HCEC 1CT (cell line): ENCODE results near the gene C12orf60.
A peak's percentile ranks its signal among the peaks of the same experiment; 100 is the strongest.

ENCODE experiments used
- DNase-seq: peaks from one replicate; pipeline ENCODE4 v3.0.0-alpha.2; 2017

Gene C12orf60

DNA sequence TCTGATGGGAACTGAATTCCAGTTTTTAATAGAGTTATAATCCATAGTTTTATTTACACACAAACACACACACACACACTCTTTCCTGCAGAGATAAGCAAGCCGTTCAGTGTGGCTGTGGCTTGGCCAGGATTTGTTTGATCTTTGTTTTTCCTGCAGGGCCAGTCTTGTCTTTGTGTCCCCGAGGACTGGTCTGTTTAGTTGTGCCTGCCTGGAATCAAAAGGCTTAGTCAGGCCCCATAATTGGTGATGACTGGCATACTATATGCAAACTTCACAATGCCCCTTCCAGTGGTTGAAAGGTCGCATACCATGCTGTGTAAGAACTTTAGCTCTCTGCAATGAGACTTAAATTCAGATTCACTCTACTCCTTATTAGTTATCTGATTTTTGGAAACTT is 26.2 kb upstream of the C12orf60 start:
- no peak for DNase-seq

DNA sequence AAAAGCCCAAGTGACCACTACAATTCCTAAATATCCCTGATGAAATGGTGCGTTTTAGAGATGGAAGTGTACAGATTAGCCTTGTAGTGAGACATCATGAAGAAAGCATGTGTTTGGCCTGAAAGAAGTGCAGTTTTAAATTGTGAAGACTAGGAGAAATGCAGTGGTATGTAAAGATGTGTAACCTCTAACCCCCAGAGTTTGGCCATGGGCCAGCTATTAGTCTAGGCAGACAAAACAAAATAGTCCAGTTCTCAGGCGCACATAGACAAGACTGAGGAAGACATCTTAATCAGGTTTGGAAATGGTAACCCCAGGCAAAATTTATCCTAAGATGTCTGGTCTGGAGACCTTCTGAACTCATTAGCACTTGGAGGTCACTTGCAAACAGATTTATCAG is 23.6 kb upstream of the C12orf60 start:
- DNase-seq = no peak

DNA sequence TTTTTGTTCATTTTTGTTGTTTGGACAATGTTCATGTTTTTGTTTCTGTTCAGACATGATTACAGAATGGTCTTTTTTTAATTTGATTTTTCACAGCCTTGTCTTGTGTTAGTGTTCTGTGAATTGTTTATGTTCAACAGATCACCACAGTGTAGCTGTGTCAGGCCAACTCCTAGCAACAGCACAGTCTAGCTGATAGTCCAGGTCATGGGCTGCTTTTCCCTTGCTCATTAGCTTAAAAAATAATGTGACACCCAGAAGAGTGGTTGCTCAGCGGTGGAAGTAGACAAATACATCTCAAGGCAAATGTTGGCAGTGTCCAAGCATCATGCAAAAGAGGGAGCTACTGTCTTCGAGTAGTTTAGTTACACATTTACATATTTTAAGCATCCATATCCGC is 22.6 kb upstream of the C12orf60 start:
- no peak for DNase-seq

DNA sequence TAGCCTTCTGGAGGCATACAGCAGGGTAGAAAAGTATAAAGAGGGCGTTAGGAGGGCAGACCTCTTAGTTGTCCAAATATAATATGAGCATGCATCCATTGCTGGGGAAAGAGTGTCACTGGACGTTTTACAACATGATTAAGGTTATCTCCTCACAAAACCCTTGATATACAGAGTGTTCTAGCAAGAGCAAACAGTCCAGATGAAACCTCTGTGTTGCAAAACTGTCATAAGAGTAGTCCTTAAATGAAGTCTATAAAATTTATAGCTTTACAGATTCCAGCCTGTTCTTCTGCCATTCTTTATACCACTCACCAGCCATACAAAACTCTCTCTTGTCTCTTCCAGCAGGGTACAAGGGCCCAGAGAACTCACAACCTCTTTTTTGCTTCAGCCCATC is 21.9 kb upstream of the C12orf60 start:
- no peak for DNase-seq

DNA sequence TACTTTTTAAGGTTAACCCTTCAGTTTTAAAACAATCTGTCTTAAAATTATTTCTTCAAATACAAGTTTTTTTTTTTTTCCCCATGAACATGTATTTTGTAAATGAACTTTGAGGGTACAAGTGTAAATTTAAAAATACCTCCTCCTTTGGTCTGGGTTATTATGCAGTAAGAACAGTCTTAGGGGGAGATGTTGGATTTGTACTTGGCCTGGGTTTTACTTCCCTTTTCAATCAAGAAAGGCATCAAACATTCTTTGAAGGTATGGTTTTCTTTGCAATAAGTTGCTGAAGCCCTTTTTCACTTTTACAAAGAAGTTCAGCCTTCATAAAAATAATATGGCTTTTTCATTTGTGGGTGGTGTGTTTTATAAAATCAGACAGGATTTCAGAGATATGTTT is 20.7 kb upstream of the C12orf60 start:
- DNase-seq = no peak

DNA sequence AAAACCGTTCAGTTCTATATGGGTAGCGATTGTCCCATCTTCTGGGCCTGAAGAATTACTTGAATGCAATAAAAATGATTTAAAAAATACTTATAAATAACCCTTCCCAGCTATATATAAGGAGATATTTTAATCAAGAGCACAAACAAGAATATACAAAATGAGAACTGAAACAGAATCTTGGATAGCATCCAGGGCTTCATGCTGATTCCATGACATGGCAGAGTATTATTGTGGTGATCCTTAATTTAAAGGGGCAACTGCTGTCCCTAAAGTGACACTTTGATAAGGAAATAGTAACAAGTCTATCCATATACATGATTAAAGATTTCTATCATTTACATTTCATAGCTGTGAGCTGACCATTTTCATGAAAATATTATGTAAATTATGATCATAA is 19.0 kb upstream of the C12orf60 start:
- no peak for DNase-seq

DNA sequence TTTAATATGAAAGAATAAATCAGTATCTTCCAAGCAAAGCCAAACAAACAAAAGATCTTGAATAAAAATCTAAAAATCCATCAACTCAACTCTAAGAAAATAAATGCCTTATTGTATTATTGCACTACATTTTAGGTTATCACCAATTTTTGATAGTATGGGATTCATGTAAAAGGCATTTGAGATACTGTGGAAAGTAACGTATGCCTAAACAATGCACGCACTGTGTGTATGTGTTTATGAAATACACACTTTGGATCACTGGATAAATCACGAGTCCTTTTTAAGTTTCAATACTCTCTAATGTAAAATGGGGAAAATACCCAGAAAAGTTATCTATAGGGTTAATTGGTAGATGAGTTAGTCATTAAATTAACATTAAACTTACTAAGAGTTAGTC is 17.9 kb upstream of the C12orf60 start:
- no peak for DNase-seq

DNA sequence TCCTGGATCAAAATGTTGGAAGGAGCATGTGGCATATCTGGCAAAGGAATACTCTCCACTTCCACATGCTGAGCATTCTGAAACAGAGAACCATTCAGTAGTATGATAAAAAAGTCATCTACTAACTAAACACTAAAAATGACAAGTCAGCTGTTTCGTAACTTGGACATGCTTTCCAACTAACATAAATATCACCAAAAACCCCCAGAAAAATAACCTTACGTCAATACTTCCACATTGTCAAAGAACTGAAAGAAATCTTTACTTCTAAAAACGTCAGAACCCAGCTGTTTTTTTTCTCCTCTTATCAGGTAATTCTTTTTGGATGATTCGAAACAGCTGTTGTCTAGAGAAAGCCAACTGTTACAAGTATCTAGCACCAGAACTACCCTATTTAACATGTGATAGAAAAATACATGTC is 8.4 kb upstream of the C12orf60 start:
- DNase-seq = no peak

DNA sequence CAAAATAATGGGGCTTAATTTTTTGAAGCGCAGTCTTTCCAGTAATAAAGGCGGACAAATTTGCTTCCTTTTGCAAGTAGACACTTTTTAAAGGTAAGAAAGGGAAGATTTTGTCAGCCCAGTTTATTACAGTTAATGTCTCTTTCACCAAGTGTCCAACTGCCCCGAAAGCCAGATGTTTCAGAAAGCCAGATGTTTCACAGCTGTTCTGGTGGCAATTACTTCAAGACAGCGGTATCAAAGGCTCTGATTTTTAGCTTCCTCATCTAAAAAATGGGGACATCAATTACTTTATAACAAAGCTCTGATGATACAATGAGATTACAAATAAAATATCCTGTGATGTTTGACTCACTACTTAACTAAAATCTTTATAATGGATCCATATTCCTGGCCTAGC is 1.2 kb upstream of the C12orf60 start:
- no peak for DNase-seq

DNA sequence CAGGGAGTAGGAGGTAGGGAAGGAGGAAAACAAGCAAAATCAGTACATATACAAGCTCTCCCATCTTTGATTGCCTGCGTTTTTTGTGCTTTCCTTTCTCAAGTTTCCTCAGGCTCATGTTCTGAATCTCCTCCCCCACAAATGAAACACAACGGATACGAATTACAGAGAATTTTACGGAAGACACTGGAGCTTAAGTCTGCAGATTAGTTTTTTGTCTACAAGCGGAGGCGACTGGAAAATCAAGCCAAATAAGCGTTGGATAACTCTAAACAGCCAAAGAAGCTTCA is 804 bp upstream of the C12orf60 start:
- no peak for DNase-seq

DNA sequence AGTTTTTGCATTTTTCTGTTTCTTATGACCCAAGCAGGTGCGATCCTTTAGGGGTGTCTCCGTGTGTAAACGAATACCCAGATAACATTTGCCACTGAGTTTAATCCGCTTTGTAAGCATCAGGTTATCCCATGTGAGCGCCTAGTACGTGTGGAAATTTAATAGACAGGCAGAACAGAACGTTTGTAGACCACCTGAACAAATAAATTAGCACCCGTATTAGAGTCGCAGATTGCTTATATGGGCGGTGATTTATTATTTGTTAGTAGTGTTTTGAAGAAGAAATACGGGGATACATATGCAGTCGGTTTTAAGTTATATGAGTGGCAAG is 325 bp downstream of the C12orf60 start:
- no peak for DNase-seq

DNA sequence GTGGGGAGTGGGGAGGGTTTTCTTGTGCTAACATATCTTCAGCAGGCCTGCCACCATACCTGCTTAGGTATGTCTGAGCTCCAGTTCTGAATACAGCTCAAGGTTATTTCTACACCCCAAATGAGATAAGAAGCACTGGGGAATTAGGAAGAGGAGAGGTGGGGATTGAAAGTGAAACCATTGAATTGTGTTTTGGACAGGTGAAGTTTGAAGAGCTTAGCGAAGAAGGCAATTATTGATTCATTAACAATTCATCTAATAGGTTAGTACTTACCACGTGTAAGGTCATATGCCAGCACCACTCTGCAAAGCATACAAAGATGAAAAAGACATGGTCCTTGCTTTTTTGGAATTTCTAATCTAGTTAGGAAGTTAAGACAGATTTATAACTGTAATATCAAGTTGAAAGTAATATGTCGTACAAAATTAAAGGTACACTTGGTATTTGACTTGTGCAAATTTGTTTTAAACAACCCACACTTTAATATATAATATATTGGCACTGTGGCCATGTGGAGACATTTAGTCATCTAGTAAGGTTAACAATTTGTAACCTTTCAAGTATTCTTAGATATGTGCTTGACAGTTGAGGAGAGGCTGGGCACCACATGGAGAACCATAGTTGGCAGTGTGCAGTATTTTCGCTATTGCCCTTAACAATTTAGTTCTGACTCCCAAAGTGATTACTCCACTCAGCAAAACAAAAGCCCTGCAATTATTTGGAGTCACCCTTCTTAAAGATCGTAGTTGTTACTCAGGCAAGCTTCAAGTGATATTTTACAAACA is 6.9 kb downstream of the C12orf60 start:
- no peak for DNase-seq

DNA sequence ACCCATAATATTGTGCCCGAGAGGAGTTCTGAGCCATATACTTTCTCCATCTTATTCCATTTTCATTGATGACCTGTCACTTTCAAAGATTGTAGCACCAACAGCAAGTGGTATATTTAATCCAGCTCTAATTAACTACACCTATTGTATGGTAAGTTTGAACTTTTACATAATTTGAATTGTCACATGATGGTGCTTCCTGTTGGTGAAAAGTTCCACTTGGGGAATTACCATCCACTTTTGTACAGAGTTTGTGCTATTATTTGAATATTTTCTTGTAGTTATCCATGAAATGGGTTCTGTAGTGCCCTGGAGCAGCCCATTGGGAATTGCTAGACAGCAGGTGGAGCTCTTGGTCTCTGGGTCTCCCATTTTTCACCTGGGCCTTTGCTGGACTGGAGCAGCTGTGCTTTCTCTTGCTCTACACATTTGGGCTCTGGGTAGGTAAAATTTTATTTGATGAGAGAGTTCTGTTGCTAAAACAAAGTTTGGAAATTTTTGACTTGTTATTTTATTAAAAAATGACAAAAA is 7.5 kb downstream of the C12orf60 start:
- DNase-seq = peak; percentile 49

DNA sequence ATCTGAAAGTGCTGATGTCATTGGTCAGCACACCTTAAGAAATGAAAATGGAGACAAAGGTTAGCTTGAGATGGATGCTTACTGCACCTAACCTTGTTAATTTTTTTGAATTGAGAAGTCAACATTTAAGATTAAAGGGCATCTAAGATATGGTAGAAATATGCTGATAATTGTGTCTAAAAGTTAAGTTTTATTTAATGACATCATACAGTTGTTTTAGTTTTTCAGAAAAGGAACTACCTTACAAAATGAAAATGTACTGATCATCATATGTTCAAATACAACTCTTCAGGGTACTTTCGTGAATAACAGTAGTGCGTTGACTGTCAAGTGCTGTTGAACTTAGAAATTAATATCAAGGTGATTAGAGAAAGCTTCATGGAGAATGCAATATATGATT is 8.0 kb downstream of the C12orf60 start:
- DNase-seq = no peak

DNA sequence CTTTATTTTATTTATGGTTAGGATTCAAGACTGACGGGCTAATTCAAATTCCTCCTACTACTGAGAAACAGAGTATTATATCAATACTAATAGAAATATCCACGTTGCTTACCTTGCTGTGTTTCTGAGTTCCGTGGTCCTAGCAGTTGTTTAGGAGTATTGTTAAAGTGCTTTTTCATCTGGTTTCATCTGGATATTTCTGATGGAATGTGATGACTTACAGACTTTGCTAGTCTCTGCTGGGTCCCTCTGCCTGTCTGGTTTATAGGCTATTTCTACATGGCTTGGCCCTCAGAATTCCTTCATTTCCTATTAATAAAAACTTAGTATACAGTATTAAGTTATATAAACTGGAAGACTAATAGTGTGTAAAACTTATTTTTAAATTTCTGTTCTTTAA is 10.5 kb downstream of the C12orf60 start, which contains the start of gene SMCO3:
Gene SMCO3, minus strand, starts transcription at position 169 of the 400 bp plus-strand sequence. CDS start 7,502 bp downstream, outside the sequence.
- DNase-seq = no peak

DNA sequence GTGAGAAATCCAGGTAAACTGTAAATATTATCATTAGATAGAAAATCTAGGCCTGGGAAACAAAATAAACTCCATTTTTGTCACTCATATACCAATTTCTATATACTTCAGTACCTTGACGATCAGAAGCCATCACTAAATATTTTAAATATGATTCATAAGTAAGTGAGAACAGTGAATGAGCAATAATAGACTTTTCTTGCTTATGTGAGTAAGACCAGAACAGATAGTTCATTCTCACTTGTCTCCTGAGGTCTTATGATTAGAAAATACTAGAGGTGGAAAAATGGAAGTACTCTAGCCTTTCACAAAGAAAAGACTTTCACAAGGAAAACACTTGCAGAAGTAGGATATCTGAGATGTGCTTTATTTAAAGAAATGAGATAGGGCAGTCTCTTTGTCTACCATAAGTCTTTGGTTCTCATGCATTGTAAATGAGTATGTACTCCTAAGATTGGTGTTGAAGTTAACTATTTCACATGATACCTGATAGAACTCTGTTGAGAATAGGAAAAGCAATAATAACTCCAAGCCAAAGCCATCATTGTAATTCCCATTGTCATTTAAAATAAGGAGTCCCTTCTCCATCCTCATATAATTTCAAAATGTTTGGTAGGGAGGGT is 20.7 kb downstream of the C12orf60 start:
- peak; percentile 58 for DNase-seq

DNA sequence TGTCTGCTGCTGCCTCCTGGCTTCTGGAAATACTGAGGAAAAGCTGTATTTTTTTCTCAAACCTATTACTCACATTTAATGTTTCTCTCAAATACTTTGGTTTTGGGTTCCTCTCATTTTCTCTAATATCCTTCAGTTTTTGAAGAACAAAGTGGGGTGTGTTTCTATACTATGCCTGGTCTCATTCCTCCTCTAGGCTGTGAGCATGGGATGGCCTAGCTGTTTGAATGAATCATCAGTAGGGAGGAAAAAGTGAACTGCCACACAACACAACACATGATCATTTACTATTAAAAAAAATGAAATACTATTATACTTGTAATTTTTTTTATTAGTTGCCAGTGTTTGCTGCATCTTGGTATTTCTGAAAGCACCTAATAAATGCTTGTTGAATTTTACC is 21.8 kb downstream of the C12orf60 start:
- peak; percentile 44 for DNase-seq

DNA sequence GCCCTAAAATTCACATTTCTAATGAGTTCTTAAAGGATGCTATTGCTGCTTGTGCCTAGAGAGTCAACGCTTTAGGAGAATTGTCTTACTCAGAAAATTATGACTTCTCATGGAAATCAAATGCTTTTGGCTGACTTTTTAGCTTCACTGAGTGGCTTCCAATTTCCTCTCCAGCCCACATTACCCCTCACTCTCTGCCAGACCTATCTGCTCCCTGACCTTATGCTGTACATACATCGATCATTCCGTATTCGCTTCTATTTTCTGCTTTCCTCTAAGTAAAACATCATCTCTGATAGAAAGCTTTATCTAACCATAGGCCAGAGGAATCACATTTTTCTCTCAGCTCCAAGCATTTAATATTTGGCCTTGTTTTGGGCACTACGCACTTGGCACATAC is 23.0 kb downstream of the C12orf60 start:
- no peak for DNase-seq

DNA sequence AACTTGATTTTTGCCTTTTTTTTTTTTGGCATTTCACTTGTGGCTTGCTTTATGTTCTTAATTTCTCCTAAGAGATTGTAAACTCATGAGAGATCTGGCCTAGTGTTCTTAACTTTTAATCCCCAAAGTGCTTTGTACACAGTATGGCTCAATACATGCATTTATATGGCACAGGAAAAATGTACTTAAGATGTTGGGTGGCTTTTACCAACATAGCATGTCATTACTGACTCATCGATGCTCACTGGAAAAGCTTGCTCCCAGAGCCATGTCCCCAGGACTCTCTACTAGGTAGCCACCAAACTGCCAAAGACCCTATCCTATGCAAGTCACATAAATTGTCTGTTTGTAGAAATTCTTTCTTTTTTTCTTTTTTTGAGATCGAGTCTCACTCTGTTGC is 23.6 kb downstream of the C12orf60 start:
- peak; percentile 35 for DNase-seq

DNA sequence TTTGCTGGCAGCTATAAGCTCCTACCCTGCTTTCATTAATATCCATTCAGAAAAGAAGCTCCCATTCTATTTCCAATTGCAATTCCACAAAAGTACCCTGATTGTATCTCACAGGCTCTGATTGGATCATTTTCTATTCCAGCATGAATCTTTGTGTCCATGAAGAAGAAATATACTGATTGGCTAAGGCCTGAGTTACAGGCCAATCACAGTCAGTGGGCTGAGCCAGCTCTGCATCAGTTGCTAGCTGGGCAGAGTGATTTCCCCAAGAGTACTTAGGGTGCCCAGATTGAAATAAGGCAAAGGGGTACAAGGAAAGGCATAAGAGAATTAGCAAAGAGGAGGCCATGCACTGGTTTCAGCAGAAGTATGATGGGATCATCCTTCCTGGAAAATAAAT is 25.4 kb downstream of the C12orf60 start:
- DNase-seq = peak; percentile 38

DNA sequence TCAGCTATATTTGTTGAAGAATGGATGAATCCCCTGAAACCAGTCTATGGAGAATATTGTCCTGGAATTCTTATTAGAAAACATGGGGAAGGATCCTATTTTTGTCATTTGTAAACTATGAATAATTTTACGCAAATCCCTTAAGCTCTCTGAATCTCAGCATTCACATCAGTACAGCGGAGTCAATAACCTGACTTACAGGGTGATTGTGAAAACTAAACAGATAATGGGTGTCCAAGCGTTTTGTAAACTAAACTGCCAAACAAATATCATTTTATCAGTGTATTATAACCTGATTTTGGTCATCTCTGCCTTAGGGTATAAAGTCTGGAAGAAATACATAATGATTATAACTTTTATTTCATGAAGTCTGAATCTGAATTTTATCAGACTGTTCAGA is 29.9 kb downstream of the C12orf60 start:
- no peak for DNase-seq

DNA sequence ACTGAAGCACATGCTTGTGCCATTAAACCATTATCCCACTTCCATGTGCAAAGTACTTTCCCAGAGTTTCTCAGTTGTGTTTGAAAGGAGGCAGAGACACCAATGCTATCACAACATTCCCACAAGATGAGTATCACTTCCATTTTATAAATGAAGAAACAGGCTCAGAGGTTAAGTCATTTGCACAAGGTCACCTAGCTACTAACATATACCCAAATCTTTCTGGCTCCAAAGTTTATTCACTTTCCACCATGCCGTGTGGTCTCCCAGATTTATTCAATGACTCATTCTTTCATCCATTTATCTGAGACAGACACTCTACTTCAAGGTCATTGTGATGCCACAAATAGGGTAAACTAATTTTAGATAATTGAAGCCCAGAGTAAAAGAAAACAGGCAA is 30.5 kb downstream of the C12orf60 start:
- DNase-seq = peak; percentile 36

DNA sequence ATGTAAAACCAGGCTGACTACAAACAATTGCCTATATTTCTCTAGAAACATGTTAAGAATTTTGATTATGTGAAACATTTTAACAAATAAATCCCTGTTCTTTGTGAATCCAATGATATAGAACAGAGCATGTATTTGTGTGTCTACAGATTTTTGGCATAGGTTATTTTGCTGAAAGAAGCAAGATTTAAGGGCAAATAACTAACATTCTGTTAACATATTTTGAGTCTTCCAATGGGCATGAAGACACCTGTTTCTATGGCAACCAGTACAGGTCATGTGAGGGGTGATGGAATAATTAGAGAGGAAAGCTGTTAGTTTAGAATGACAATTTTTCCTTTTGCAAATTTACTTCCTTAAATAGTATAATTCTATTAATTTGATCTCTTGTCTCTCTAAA is 31.0 kb downstream of the C12orf60 start:
- DNase-seq = no peak

DNA sequence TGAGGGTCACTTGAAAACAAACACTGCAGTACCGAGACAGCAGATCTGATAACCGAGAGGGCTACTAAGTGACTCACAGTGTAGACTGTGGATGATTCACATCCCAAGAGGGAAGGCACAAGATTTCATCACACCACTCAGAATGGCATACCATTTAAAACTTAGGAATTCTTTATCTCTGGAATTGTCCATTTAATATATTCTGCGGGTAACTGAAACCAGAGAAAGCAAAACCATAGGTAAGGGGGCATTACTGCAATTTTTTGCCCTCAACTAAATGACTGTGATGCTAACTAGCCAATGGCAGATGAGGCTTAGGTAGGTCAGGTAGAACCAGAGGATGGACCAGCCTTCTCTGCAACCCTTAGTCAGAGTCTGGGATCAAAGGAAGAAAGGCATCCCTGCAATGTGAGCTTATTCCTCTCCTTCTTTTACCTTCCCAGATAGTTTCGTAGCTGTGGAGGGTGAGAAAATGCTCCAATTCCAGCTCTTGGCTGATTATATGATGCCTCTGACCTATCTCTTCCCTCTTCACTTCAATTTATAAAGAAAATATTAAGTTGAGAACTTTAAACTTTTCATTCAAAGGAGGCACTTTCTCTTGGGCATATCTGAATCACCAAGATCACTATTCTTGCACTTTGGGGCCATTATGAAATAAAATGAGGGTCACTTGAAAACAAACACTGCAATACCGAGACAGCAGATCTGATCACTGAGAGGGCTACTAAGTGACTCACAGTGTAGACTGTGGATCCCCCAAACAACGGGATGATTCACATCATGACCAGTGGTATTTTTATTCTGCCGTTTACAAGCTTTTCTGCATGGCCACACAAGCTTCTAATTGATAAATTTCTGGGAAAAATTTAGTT is 33.1 kb downstream of the C12orf60 start:
- DNase-seq = peak; percentile 87
